GM19239 (cell line): ENCODE measurements around the gene TPST2.
A peak's percentile ranks its signal among the peaks of the same experiment; 100 is the strongest.
"Not testable (repeated sequence)": the region's sequence is repeated elsewhere in the genome, so short reads cannot be mapped to it uniquely, and the experiment has no call there.

Experiments used
- DNase-seq: peaks from one replicate; pipeline ENCODE4 v3.0.0; 2011; ENCODE audit warnings: low spot score; ENCODE audit not compliant: insufficient read length
- FAIRE-seq: peaks from 2 replicates; lab custom pipeline; 2011; peaks lifted over from hg19 to GRCh38; lab: Jason Lieb, UNC

The TPST2 gene

DNA sequence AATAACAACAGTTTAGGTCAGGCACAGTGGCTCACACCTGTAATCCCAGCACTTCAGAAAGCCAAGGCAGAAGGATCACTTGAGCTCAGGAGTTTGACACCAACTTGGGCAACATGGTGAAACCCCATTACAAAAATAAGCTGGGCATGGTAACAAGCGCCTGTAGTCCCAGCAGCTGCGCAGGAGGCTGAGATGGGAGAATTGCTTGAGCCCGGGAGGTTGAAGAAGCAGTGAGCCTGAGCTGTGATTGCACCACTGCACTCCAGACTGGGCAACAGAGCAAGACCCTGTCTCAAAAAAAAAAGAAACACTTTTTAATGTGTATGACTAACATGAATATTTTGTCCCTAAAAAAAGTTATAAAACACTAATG is 53.2 kb downstream of the TPST2 start:
- no peak for FAIRE-seq

DNA sequence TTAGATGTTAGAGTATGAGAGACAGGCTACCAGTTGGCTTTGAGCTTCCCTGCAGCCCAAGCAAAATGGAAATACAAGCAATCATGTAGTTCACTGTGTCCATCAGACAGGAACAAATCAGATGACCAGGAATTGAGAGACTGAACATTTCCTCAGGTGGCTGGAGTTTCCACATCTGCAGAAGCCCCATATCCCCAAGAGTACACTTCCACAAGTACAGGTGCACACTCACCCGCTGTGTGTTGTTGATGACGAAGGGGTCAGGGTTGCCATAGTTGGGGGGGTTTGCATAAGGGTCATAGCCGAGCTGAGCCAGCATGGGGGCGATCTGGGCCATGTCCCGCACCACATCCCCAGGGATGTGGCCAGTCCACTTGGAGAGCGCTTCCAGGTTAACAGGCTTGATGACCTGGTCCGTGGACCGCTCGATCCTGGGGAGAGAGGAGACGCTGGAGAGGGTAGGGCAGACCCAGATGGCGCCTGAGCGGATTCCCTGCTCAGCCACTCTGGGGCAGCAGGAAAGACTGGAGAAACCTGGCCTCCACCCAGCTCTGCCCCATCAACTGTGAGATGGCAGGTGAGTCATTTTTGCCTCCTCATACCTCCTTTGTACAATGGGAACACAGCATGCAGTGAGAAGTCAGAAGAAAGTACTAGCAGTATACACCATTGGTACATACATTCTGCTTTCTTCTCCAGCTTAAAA is 53.7 kb downstream of the TPST2 start:
- peak; percentile 79 for FAIRE-seq

More for the DNA sequence above, 53.2 kb downstream of the TPST2 start:
- no peak for DNase-seq

DNA sequence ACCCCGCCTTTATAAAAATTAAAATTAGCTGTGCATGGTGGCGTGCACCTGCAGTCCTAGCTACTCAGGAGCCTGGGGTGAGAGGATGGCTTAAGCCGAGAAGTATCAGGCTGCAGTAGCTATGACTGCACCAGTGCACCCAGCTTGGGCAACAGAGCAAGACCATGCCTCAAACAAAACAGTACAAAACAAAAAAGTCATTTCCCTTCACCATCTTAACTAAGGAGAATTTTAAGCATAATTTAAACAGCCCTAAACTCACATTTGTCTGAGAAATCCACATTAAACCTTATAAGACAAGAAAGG is 54.4 kb downstream of the TPST2 start:
- DNase-seq = no peak
- FAIRE-seq = no peak

More for the DNA sequence above, 53.7 kb downstream of the TPST2 start:
- DNase-seq = no peak

DNA sequence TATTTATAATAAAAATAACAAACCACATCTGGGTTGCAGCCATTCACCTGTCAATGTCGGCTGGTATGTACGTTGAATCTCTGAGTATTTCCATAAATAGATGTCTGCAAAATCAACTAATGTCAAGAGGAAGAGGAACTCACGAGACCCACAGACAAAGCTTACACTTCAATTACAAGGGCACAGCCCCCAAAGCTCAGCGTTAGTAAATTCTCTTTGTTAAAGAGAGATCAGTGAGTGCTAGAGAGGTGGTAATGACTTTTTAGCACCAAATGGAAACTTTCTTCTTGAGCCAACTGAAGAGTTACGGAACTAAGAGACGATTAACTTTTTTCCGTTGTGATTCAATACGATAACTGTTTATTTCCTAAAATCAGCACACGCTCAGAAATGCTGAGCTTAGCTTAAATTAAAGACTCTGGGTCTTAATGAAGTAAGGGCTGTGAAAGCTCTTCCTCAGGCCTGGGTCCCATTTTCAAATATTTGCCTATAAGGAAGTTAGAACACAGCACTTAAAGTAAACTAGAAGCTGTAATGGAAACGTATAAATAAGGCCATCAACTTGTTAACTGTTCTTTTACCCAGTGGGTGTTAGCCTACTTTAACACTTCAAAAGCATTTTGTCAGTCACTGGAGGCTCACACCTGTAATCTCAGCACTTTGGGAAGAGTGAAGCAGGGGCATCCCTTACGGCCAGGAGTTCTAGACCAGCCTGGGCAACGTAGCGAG is 54.9 kb downstream of the TPST2 start:
- FAIRE-seq = peak; percentile 90

DNA sequence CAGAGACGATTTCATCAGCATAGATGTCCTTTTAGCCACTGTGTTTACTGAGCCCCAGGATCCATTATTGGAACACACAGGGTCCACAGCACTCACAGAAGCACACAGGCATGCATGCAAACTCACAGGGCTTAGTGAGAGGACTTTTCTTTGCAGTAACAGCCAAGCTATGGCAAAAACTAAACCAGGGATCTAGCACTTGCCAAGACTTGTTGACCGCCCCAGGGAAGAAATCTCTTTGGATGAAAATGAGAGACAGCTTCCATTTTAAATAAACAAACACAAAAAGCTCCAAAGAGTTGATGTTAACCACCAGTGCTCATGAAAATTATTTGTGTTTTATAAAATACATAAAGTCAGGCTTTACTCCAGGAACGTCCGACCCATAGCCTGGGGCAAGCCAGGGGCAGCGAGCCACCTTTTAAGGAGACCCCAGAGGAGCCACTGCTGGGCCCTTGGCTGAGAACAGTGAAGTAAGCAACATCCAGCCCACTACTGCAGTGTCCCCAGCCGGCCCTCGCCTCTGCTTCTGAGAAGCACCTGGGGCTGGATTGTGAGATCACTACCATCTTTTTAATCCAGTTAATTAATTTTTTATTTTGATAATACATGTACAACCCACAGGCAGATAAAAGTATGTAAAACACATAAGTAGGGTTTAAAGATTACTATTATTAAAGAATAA is 55.6 kb downstream of the TPST2 start:
- no peak for DNase-seq
- peak; percentile 23 for FAIRE-seq

More for the DNA sequence above, 54.9 kb downstream of the TPST2 start:
- no peak for DNase-seq

DNA sequence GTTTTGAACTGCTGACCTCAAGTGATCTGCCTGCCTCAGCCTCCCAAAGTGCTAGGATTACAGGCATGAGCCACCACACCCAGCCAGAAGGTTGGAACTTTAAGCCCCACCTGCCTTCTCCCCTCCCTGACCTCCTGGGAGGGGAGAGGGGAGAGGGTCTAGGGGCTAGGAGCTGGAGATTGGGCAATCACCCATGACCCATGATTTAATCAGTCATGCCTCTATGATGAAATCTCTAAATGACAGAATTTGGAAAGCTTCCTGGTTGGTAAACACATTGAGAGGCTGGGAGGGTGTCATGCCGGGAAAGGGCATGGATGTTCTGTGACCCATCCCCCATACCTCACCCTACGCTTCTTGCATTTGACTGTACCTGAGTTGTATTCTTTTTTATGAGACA is 60.6 kb downstream of the TPST2 start:
- FAIRE-seq = no peak
- no peak for DNase-seq

DNA sequence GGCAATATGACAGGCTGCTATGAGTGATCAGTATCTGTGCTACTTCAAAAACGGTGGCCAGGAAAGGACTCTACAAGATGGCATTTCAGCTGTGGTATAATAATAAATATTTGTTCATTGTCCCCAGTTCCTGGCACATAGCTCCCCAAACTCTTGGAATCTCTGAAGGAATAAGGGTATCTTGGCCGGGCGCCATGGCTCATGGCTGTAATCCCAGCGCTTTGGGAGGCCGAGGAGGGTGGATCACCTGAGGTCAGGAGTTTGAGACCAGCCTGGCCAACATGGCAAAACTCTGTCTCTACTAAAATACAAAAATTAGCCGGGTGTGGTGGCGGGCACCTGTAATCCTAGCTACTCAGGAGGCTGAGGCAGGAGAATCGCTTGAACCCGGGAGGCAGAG is 61.4 kb downstream of the TPST2 start:
- not testable (repeated sequence) for FAIRE-seq, DNase-seq

DNA sequence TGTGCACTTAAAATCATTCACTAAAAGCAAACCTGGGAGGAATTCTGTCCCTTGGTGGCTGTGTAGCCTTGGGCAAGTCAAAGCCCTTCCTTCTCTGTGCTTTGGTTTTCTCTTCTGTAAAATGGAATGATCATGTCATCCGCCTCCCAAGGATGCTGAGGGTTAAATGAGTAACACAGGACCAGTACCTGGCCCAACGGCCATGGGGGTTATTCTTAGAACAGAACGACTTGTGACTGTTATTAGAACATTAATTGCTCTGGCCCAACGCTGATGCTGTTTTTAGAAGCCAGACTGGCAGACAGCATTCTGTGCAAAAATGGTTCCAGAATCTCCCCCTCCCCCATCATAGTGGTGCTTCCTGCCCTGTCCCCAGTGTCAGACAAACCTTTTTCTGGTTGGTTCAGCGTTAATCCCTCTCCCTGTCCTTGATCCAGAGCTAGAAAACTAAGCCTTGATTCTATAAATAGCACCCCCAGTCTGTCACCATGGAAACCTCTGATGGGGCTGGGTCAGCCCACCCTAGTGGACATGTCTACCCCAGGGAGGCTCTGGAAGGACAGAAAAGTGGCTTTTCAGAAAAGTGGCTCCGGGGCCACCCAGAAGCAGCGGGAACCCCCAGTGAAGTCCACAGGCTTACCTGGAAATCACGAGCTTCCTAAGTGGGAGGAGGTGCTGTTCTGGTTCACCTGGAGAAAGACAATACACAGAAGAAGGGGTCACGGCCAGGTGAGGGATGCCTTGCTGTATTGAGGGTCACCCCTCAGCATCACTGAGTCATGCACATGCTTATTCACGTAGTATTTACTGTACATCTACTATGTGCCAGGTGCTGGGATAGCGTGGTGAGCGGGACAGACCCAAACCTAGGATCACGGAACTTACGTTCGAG is 62.1 kb downstream of the TPST2 start:
- no peak for DNase-seq

DNA sequence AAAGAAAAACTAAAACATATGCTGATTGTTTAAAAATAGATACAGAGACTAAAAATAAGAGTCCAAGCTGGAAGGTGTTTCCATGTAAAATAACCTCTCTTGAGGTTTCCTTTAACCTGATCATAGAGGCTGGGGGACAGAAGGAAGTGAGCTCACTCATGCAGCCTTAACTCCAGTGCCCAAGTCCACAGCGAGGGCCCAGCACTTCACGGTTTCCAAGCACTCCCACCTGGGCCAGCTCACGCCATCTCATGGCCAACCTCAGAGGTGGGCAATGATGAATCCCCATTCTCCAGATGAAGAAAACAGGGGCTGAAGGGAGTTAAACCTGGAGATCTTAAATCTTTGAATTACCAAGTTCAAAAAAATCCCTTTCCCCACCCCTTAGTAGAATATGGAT is 62.8 kb downstream of the TPST2 start:
- peak; percentile 37 for FAIRE-seq

More for the DNA sequence above, 62.1 kb downstream of the TPST2 start:
- no peak for FAIRE-seq

DNA sequence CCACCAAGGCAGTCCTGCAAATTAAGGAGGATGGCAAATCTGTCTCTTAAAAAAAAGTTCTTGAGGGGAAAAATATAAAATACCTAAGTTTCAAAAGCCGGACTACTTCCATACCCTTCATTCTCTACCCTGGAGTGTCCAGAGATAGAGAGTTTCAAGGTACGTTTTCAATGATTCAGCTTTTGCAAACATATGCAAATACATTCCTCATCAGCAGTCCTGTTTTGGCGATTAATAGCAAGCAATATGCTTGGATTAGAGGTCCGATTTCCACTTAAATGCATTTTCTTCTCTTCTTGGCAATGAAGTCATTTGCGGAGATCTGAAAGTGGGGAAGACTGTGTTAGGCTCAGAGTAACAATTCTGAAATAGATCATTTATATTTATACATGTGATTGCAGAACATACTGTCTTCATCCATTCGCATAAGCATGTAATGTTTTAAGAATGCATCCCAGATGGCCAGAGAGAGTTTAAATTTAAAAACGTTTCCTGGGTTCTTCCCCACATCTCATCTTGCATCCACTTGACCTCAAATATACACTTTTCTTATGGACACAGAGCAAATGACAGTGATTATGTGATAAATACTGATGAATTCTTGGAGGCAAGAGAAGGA is 63.9 kb downstream of the TPST2 start:
- DNase-seq = no peak
- FAIRE-seq = no peak

More for the DNA sequence above, 62.8 kb downstream of the TPST2 start:
- no peak for DNase-seq

DNA sequence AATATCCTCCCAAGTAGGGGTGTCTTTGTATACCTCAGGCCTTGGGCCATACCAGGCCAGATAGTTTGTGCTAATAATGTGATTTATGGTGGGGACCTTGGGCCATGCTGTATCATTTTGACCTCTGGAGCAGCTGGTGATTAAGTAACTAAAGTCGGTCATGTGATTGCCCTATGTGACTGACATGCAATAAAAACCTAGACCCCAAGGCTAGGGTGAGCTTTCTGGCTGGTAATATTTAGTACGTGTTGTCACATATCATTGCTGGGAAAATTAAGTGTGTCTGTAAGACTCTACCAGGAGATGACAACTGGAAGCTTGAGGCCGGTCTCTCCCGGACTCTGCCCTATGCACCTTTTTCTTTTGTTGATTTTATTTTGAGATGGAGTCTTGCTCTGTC is 65.1 kb downstream of the TPST2 start:
- DNase-seq (no peak), FAIRE-seq (no peak)

DNA sequence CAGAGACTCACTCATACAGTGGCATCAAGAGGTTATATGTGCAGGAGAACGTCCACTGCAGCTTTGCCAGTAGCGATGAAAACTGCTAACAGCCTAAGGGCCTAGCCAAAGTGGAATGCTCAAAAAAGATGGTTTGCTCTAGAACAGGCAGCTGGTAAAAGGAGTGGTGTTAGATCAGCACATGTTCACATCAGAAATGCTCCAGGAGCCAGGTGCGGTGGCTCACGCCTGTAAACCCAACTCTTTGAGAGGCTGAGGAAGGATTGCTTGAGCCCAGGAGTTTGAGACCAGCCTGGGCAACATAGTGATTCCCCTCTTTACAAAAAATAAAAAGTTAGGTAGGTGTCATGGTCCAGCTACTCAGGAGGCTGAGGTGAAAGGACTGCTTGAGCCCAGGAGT is 67.3 kb downstream of the TPST2 start:
- DNase-seq (no peak), FAIRE-seq (no peak)

DNA sequence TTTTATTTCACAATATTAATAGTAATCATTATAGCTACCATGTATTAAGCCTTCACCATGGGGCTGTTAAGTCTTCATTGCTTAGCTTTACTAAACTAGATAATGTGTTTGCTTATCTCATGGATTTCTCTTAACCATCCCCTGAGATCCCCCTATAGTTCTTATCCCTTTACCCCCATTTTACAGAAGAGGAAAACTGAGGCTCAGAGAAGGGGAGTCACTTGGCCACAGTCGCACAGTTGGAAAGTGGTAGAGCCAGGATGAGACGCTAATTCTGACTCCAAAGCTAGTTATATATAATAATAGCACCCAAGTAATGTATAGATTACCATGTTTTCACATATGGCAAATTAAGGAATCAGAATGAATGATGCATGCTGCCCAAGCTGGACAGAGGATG is 67.9 kb downstream of the TPST2 start:
- FAIRE-seq (no peak), DNase-seq (no peak)

DNA sequence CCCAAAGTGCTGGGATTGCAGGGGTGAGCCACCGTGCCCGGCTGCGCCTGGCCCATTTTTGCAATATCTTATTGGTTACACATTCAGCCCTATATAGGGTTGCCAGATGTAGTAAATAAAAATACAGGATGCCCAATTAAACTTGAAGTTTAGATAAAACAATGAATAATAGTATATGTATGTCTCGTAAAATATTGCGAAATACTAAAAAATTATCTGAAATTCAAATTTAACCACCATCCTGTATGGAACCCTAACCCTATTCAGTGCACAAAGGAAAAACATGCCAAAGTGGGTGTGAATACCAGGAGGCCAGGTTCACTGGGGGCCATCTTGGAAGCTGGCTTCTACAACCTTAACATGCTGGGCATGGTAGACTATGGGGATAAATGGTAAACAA is 72.5 kb downstream of the TPST2 start:
- no peak for DNase-seq
- no peak for FAIRE-seq

DNA sequence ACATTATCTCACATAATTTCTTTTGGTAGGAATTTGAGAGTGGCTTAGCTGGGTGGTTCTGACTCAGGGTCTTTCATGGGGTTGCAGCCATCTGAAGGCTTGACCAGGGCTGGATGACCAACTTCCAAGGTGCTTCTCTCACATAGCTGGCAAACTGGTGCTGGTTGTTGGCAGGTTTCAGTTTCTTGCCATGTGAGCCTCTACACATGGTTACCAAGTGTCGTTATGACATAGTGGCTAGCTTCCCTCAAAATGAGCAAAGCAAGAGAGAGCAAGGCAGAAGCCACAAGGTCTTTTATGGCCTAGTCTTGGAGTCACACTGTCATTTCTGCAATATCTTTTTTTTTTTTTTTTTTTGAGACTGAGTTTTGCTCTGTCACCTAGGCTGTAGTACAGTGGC is 73.4 kb downstream of the TPST2 start:
- FAIRE-seq (no peak), DNase-seq (no peak)

DNA sequence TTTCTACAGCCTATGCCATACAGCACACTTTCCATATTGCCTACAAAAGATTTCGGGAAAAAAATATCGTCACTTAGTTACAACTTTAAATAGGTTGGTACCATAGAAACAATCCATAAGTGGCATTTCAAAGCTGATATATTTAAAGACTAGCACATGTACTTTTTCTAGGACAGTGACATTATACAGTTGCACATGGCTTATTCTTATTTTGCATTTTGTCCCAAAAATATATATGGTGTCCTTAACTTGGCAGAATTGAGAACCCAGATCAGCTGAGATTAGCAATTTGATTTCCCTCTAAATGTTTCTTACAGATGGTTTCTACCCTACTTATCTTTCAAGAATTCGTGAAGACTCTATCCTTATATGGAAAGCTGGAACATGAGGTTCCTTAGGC is 74.0 kb downstream of the TPST2 start:
- no peak for DNase-seq
- FAIRE-seq = no peak

DNA sequence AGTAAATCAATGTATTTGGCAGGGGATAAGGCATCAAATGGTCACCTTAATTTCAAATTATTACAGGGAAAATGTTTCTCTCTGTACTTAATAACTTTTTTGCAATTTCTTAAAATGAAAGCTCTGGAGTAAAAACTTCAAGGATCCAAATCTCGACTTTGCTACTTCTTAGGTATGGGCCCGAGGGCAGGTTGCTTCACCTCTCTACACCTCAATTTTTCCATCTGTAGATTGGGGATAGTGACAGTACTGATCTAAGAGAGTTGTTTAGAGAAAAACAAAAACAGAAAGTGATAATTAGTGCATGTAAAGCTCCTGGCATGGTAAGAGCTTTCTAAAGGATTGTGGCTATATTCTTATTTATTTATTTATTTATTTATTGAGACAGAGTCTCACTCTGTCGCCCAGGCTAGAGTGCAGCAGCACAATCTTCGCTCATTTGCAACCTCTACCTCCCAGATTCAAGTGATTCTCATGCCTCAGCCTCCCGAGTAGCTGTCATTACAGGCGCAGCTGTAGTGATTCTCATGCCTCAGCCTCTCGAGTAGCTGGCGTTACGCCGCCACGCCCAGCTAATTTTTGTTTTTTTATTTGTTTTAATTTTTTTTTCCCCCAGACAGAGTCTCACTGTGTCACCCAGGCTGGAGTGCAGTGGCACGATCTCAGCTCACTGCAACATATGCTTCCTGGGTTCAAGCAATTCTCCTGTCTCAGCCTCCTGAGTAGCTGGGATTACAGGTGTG is 75.3 kb downstream of the TPST2 start:
- FAIRE-seq (no peak), DNase-seq (no peak)

DNA sequence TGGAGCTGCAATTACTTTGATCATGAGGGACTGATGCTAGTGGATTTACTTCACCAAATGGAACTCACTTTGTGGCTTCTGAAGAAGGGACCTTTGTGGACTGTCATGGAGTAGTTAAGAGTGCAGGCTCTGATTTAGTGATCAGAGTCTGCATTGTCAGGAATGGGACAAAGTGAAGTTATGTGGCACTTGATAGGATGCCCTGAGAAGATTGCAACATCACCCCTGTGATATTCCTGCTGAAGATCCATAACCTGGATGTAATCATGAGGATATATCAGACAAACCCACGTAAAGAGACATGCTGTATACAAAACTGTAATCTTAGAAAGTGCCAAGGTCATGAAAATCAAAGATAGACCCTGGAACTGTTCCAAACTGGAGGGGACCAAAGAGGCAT is 76.1 kb downstream of the TPST2 start:
- FAIRE-seq (no peak), DNase-seq (no peak)

DNA sequence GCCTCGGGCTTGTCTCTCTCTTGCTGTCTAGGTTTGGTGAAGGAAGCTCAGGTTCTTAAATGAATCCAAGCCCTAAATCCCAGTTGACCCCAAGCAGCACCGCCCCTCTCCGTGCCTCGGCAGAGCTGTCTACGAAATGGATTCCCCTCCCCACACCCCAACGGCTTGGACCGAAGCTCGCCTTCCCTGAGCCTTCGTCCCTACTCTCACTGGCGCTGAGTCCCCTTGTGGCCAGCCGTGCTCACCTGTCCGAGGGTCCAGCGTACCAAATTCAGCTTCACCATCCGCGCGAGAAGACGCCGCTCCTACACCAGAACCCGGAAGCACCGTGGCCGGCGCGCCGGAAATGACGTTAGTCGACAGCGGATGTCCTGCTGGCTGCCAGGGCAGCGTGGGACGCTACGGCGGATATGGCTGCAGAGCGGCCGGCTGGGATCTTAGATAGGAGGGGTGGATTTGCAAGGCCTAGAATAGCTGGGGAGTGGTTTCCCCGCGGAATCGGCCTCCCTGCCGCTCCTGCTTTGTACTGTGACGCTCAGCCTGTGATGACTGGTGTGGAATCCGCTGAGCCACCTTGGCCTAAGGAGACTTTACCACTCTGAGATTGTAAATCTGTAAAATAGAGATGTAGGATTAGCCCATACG is 77.7 kb downstream of the TPST2 start, which contains the start of gene TFIP11:
TSS of gene TFIP11 (minus strand) at position 325 of the 645 bp plus-strand sequence. CDS start 2,201 bp downstream, outside the sequence.
- DNase-seq (peak; percentile 93), FAIRE-seq (peak; percentile 88)
